AG08395 (cell line): ENCODE results near the gene KIAA1328.

ENCODE experiments used
- DNase-seq: peaks from one replicate; pipeline ENCODE4 v3.0.0; 2012; ENCODE audit warnings: mixed read lengths, low spot score

The KIAA1328 gene

GRCh38 chr18:37218022-37218590 is 389.2 kb downstream of the KIAA1328 start:
- no peak for DNase-seq

- no peak for DNase-seq
These were observed 390.3 kb downstream of the KIAA1328 start for GRCh38 chr18:37219257-37219656.

GRCh38 chr18:37222354-37222998 is 393.5 kb downstream of the KIAA1328 start:
- DNase-seq = no peak

GRCh38 chr18:37222999-37223378 is 394.1 kb downstream of the KIAA1328 start:
- DNase-seq = no peak

- no peak for DNase-seq
These were observed 396.4 kb downstream of the KIAA1328 start for GRCh38 chr18:37225279-37225678.

GRCh38 chr18:37230768-37231167 is 401.8 kb downstream of the KIAA1328 start:
- DNase-seq = no peak

GRCh38 chr18:37231251-37231650 is 402.3 kb downstream of the KIAA1328 start:
- DNase-seq = no peak

- DNase-seq = no peak
These were observed 406.7 kb downstream of the KIAA1328 start for GRCh38 chr18:37235583-37235982.

- no peak for DNase-seq
These were observed 409.6 kb downstream of the KIAA1328 start for GRCh38 chr18:37238282-37239108.

- no peak for DNase-seq
These were observed 413.2 kb downstream of the KIAA1328 start for GRCh38 chr18:37242091-37242490.

- no peak for DNase-seq
These were observed 414.1 kb downstream of the KIAA1328 start for GRCh38 chr18:37242826-37243560.

GRCh38 chr18:37243741-37244140 is 414.8 kb downstream of the KIAA1328 start:
- DNase-seq = no peak

- DNase-seq = no peak
These were observed 415.7 kb downstream of the KIAA1328 start for GRCh38 chr18:37244618-37245017.

GRCh38 chr18:37246779-37247340 is 417.9 kb downstream of the KIAA1328 start:
- no peak for DNase-seq

- no peak for DNase-seq
These were observed 418.7 kb downstream of the KIAA1328 start for GRCh38 chr18:37247497-37248161.

- no peak for DNase-seq
These were observed 419.4 kb downstream of the KIAA1328 start for GRCh38 chr18:37248281-37248680.

GRCh38 chr18:37249171-37249886 is 420.4 kb downstream of the KIAA1328 start:
- DNase-seq = no peak

GRCh38 chr18:37249895-37250618 is 421.1 kb downstream of the KIAA1328 start:
- no peak for DNase-seq

- DNase-seq = no peak
These were observed 422.8 kb downstream of the KIAA1328 start for GRCh38 chr18:37251679-37252078.

GRCh38 chr18:37252342-37252741 is 423.4 kb downstream of the KIAA1328 start:
- DNase-seq = no peak
